Mammary epithelial cell (primary cell): ENCODE results near the gene PLEK.

Source experiments
- EZH2 ChIP-seq: IDR thresholded peaks from 2 replicates; pipeline ENCODE4 v1.6.1; 2012; ENCODE audit warnings: low read length, inconsistent platforms, borderline replicate concordance
- TF ChIP-seq, protein P1 (sequence below), 2 donors: IDR thresholded peaks in 1 of 2; conservative IDR thresholded peaks in 1 of 2; 2 replicates each; pipeline ENCODE4 v1.5.1; 2011 to 2012; ENCODE audit warnings: inconsistent platforms in 2 of 2, low read length in 2 of 2, mild to moderate bottlenecking in 2 of 2, control low read depth in 1 of 2, low read depth in 1 of 2; ENCODE audit not compliant: insufficient read depth in 1 of 2; ENCODE audit errors: extremely low read depth in 1 of 2

DNA sequence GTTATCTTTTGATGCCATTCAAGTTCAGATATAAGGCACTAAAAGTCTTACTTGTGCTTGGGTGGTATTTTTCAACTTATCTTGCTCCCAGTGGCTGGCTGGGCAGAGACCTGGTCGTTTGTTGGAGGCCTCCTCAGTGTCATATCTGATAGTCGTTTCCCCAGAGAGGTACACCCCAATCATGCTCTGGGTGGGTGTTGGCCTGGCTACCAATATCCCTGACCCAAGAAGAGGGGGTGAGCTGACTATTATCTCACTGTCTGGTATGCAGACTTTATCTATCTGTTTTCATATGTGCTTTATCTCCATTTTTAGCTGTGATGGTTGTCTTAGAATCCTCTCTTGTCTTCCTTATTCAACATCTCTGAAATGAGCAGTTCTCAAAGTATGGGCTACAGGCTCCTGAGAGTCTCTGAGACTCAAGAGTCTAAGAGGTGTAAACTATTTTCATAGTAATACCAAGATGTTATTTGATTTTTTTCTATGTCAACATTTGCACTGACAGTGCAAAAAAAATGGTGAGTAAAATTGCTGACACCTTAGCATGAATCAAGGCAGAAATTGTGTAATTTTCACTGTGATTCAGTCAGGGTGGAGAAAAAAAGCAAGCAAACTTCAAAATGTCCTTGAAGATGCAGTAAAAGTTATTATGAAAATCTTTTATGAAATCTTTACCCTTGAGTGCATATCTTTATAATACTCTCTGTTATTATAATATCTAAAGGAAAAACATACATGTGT lies 12.3 kb upstream of the PLEK start:
- TF ChIP-seq, protein P1, sequence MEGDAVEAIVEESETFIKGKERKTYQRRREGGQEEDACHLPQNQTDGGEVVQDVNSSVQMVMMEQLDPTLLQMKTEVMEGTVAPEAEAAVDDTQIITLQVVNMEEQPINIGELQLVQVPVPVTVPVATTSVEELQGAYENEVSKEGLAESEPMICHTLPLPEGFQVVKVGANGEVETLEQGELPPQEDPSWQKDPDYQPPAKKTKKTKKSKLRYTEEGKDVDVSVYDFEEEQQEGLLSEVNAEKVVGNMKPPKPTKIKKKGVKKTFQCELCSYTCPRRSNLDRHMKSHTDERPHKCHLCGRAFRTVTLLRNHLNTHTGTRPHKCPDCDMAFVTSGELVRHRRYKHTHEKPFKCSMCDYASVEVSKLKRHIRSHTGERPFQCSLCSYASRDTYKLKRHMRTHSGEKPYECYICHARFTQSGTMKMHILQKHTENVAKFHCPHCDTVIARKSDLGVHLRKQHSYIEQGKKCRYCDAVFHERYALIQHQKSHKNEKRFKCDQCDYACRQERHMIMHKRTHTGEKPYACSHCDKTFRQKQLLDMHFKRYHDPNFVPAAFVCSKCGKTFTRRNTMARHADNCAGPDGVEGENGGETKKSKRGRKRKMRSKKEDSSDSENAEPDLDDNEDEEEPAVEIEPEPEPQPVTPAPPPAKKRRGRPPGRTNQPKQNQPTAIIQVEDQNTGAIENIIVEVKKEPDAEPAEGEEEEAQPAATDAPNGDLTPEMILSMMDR (conservative IDR thresholded peaks at IDR 0.05 in 1 of 2, IDR thresholded peaks at IDR 0.05 in 1 of 2; ENCODE audit: extremely low read depth in 1 of 2, insufficient read depth in 1 of 2, low read depth in 1 of 2, low read length in 2 of 2), result no peak
- TF ChIP-seq EZH2, result no peak
